HG02970 (cell line): ENCODE measurements around the gene SDHAF1.
A peak's percentile ranks its signal among the peaks of the same experiment; 100 is the strongest.
"Not testable (repeated sequence)": the region's sequence is repeated elsewhere in the genome, so short reads cannot be mapped to it uniquely, and the experiment has no call there.

ENCODE experiments used
- ATAC-seq: cut with Tn5 transposase; IDR thresholded peaks from one replicate; pipeline ENCODE4 v1.9.1; 2021; ENCODE audit warnings: mild to moderate bottlenecking, moderate library complexity, moderate number of reproducible peaks; ENCODE audit not compliant: unreplicated experiment, low FRiP score

The SDHAF1 gene

GRCh38 chr19:36014012-36014924 lies 19.3 kb downstream of the SDHAF1 start, which contains the start of gene ALKBH6:
TSS of gene ALKBH6 (minus strand) at chr19:36014213. CDS start at chr19:36013397, 816 bp downstream.
- peak; percentile 89 for ATAC-seq

- ATAC-seq, result no peak
These were observed 24.2 kb downstream of the SDHAF1 start for GRCh38 chr19:36019061-36019670.

- ATAC-seq, result no peak
These were observed 28.4 kb downstream of the SDHAF1 start for GRCh38 chr19:36023432-36023831.

- ATAC-seq, result no peak
These were observed 30.6 kb downstream of the SDHAF1 start for GRCh38 chr19:36025541-36025940.

GRCh38 chr19:36026091-36026876 lies 31.3 kb downstream of the SDHAF1 start:
- no peak for ATAC-seq

GRCh38 chr19:36027696-36028095 lies 32.7 kb downstream of the SDHAF1 start:
- no peak for ATAC-seq

- no peak for ATAC-seq
These were observed 33.5 kb downstream of the SDHAF1 start for GRCh38 chr19:36028313-36029041.

- no peak for ATAC-seq
These were observed 35.5 kb downstream of the SDHAF1 start for GRCh38 chr19:36030264-36031148.

GRCh38 chr19:36031308-36031707 lies 36.3 kb downstream of the SDHAF1 start:
- no peak for ATAC-seq

GRCh38 chr19:36032251-36033104 lies 37.5 kb downstream of the SDHAF1 start, which contains the start of gene CLIP3:
TSS of gene CLIP3 (minus strand) at chr19:36032873. CDS start at chr19:36032357, 516 bp downstream.
- ATAC-seq, result no peak

GRCh38 chr19:36040495-36040894 lies 45.5 kb downstream of the SDHAF1 start:
- ATAC-seq, result no peak

- ATAC-seq, result not testable (repeated sequence)
These were observed 46.1 kb downstream of the SDHAF1 start for GRCh38 chr19:36041092-36041491.

GRCh38 chr19:36041831-36042230 lies 46.8 kb downstream of the SDHAF1 start:
- ATAC-seq, result no peak

- ATAC-seq, result no peak
These were observed 49.0 kb downstream of the SDHAF1 start for GRCh38 chr19:36043952-36044351.
